COLO668 (cell line): Measurements from ENCODE around the gene EPM2AIP1.
A peak's percentile ranks its signal among the peaks of the same experiment; 100 is the strongest.
"Not testable (repeated sequence)": the region's sequence is repeated elsewhere in the genome, so short reads cannot be mapped to it uniquely, and the experiment has no call there.

Experiments
- DNase-seq: peaks from one replicate; lab custom pipeline; 2025; ENCODE audit not compliant: unreplicated experiment; lab: John Stamatoyannopoulos, UW

Gene EPM2AIP1

GRCh38 chr3:36954452-36955134 lies 38.3 kb downstream of the EPM2AIP1 start:
- DNase-seq, result no peak

- DNase-seq, result not testable (repeated sequence)
Observed at GRCh38 chr3:36947814-36948213, 45.1 kb downstream of the EPM2AIP1 start.

DNA sequence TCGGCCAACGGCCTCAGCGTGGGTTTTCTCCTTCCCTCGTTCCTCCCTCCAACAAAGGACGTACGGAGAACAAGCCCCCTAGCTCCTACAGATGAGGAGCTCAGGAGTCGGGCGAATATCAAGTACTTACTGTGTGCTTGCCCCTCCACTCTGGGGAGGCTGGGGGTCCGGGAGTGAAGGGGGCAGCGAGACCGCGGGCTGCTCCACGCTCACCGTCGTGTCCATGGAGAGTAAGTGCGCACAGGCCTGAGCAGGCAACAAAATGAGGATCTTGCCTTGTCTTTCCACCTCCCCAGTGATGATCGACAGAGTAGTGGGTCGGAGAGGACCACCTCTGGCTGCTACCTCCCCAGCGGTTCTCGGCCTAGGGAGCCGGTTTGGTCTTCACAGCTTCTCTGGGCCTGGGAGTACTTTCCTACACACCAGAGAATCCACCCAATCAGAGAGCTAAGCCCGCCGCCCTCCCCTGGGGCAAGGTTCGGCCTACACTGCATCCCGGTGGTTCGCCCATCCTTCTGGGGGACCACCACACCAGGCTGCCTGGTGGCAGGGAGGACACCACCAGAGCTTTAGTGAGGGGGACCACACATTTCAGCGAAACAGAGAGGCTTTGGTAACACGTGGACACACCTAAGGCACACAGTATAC lies 47.5 kb downstream of the EPM2AIP1 start:
- no peak for DNase-seq

DNA sequence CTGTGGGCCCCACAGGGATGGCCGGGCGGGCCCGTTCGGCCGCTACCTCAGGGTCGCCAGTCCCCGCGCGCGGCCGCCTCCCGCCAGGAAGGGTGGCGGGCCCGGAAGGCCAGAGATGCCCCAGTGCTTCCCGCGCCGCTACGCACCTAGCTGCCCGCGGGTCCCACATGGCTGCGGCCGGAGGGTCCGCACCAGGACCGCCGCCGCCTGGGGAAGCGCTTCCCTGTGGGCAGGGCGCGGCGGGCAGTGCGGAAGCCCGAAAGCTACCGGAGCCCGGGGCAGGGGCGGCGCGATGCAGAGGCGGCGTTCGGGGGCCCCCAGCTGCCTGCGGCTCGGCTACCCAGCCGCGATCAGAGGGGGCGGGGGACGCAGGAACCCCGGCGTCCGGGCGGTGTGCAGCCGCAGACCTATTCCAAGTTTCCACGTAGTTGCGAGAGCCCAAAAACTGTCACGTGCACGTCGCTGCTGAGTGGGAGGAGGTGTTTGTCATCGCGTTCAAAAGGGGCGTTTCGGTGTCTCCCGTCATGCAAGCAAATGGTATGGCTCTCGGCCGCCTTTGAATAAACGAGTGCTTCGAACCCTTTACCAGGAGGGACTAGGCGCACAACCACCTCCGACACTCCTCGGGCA lies 48.2 kb downstream of the EPM2AIP1 start, which contains the start of gene TRANK1:
Gene TRANK1, minus strand, starts transcription at position 414 of the 630 bp plus-strand sequence. Its CDS starts 245 bp downstream, at position 169.
- DNase-seq, result peak; percentile 59

GRCh38 chr3:36944012-36944640 lies 48.8 kb downstream of the EPM2AIP1 start:
- DNase-seq, result peak; percentile 67

DNA sequence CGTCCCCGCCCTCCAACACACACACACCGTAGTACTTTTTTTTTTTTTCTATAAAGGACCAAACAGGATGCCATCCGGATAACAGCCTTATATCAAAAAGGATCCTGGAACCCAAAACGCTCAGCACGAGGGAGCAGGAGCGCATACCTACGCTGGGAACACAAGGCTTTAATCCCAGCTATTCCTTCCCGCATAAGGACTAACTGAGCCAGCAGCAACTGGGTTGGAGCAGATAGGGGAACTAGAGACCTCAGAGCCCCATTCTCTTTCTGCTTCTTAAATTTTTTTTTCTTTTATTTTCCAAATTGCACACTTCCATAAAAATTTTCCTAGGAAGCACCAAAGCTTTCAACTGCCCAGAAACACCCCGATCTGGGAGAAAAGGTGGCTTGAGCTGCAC lies 49.3 kb downstream of the EPM2AIP1 start:
- no peak for DNase-seq

- no peak for DNase-seq
Observed at GRCh38 chr3:36942638-36943248, 50.2 kb downstream of the EPM2AIP1 start.

DNA sequence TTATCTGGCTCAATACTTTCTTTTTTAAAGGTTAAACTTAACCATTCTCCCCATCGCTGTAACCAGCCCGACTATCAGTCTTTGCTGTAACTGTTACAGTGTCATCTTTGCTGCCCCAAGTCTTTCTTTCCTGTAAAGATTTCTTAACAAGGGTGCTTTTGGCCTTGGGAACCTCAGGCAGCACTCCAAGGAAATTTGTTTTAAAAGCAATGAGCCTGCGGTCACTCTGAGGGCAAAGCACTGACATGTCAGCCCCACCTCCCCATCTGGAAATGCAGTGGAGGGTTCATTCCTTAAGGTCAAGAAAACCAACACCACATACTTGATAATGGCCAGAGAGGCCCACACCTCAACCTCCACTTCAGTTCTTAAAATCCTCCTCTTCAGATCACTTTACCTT lies 51.3 kb downstream of the EPM2AIP1 start:
- DNase-seq, result no peak

DNA sequence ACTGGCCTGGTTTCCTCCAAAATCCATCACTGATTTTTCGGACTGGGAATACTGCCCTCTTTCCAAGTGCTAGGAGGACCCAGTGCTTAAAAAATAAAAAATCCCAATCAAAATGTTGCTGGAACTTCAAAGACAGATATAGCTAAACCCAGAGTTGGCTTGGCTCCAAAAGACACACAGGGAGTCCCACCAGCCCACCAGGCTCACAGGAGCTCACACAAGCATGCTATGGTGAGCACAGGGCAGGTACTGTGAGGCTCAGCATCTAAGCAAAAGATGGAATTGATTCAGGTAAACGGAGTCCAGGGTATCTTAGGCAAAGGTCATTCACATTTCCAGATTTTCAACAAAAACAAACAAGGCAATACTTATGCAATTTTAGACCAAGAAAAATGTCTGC lies 51.8 kb downstream of the EPM2AIP1 start:
- no peak for DNase-seq

DNA sequence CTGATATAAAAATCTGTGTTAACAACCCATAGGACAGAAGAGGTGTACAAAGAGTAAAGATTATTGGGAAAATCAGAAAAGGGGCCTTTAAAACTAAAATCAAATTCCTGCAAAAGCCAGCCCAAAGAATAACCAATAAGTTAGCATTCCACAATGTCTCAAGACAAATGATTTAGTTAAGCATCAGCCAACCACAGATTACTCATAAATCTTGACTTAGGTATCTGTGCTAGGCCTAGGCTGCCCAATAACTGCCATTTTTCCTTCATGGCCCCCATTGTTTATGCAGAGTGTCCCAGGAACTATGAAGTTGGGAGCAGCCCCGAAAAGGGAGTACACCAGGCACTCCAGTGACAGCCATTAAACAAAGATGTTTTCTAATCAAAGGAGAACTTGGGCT lies 55.4 kb downstream of the EPM2AIP1 start:
- DNase-seq, result no peak
